ENCODE data around the gene PARPBP.

DNA sequence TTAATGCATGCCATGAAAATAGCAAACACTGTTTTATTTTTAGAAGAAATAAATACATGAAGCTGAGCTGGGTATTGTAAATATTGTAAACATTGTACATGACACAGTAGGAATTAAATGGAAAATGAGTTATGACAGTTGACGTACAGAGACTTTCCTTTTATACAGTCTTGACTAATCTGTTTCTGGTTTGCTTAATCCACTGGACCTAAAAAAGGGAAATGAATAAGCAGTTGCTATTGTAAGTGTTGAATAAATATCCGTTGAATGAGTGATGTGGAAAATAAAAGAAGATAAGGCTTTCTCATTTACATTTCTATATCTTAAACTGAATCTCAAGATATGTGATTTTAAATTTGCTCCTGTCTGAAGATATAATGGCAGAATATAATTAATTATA lies 62.7 kb downstream of the PARPBP start:
- TF ChIP-seq, protein P1, sequence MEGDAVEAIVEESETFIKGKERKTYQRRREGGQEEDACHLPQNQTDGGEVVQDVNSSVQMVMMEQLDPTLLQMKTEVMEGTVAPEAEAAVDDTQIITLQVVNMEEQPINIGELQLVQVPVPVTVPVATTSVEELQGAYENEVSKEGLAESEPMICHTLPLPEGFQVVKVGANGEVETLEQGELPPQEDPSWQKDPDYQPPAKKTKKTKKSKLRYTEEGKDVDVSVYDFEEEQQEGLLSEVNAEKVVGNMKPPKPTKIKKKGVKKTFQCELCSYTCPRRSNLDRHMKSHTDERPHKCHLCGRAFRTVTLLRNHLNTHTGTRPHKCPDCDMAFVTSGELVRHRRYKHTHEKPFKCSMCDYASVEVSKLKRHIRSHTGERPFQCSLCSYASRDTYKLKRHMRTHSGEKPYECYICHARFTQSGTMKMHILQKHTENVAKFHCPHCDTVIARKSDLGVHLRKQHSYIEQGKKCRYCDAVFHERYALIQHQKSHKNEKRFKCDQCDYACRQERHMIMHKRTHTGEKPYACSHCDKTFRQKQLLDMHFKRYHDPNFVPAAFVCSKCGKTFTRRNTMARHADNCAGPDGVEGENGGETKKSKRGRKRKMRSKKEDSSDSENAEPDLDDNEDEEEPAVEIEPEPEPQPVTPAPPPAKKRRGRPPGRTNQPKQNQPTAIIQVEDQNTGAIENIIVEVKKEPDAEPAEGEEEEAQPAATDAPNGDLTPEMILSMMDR (IDR thresholded peaks at IDR 0.05 in 8 of 11, conservative IDR thresholded peaks at IDR 0.05 in 3 of 11): no peak
- TF ChIP-seq POLR2A (IDR thresholded peaks at IDR 0.05): no peak
